Measurements from ENCODE around the gene TOX2. TPM values are rescaled to one million over a fixed set of nuclear protein-coding genes. Genes with fewer than 3 reads are reported as not detected.

Gene TOX2
- total RNA-seq, 2 donors from 2014 or later: 8.8 to 52.8 TPM

DNA sequence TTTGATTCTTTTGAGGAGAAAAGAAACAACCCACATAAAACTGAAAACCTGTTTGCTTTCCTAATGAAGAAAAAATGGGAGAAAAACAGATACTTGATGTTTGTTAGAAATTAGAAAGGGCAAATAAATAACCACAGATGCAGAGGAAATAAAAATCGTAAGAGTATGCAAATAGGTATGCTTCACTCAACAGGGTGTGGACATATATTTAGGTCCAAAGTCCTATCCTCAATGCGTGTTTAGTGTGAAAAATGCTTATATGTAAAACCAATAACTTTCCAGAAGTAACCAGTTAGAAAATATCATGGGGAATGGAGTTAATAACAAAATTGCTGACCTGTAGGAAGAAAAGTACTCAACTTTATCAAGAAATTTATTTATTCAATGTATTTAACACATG is 135.7 kb downstream of the TOX2 start:
- Histone ChIP-seq H3K4me1 (replicated peaks) (no peaks in the 10 kb centered on the region), H3K36me3 (no peaks in the 10 kb centered on the region), H3K27me3 (replicated peaks; ENCODE audit: insufficient read depth) (no peaks in the 10 kb centered on the region), H3K27ac (no peak overlapping the region), H3K4me3 (no peak overlapping the region), H3K9me3 (no peaks in the 10 kb centered on the region)
- WGBS: 83% methylated on average over 2 of the region's 2 CpGs
- intact Hi-C loops (cut with DNase I): no loop called here
- TF ChIP-seq, protein P1, sequence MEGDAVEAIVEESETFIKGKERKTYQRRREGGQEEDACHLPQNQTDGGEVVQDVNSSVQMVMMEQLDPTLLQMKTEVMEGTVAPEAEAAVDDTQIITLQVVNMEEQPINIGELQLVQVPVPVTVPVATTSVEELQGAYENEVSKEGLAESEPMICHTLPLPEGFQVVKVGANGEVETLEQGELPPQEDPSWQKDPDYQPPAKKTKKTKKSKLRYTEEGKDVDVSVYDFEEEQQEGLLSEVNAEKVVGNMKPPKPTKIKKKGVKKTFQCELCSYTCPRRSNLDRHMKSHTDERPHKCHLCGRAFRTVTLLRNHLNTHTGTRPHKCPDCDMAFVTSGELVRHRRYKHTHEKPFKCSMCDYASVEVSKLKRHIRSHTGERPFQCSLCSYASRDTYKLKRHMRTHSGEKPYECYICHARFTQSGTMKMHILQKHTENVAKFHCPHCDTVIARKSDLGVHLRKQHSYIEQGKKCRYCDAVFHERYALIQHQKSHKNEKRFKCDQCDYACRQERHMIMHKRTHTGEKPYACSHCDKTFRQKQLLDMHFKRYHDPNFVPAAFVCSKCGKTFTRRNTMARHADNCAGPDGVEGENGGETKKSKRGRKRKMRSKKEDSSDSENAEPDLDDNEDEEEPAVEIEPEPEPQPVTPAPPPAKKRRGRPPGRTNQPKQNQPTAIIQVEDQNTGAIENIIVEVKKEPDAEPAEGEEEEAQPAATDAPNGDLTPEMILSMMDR (IDR thresholded peaks at IDR 0.05): no peak
- TF ChIP-seq POLR2AphosphoS5 (IDR thresholded peaks at IDR 0.05): no peak
- no peak for TF ChIP-seq POLR2A (IDR thresholded peaks at IDR 0.05)
- DNase-seq (ENCODE audit: low spot score): no peak

DNA sequence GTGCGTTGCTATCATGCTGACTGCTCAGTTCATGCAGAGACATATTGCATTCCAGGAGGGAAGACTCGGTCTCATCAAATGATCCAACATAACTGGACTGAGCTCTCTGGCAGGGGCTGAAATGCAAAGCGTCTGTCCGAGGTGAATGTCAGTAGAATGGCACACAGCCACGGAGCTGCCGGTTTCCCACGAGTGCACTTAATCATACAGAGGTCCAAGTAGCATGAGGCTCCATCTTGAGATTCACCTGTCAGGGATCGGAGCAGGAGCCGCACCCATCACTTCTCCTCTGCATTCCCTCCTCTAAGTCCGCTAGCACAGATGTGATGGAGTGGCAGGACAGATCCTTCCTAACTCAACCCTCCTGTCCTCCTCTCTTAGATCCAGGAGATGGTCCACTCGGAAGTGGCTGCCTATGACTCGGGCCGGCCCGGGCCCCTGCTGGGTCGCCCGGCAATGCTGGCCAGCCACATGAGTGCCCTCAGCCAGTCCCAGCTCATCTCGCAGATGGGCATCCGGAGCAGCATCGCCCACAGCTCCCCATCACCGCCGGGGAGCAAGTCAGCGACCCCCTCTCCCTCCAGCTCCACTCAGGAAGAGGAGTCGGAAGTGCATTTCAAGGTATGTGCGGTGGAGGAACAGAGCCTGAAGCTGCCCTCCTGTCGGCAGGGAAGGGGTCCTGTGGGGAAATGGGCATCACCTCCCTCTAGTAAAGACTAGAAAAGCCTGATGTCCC is 136.4 kb downstream of the TOX2 start:
- H3K27me3 ChIP-seq (replicated peaks; ENCODE audit: insufficient read depth): no peaks in the 10 kb centered on the region
- H3K9me3 ChIP-seq: no peaks in the 10 kb centered on the region
- H3K4me3 ChIP-seq: no peak overlapping the region
- intact Hi-C loops (cut with DNase I): no loop called here
- H3K36me3 ChIP-seq: no peaks in the 10 kb centered on the region
- no peaks in the 10 kb centered on the region for H3K4me1 ChIP-seq (replicated peaks)
- DNase-seq (ENCODE audit: low spot score): no peak
- WGBS: 84% methylated on average over 21 of the region's 25 CpGs
- TF ChIP-seq POLR2A (IDR thresholded peaks at IDR 0.05): no peak
- no peak overlapping the region for H3K27ac ChIP-seq

DNA sequence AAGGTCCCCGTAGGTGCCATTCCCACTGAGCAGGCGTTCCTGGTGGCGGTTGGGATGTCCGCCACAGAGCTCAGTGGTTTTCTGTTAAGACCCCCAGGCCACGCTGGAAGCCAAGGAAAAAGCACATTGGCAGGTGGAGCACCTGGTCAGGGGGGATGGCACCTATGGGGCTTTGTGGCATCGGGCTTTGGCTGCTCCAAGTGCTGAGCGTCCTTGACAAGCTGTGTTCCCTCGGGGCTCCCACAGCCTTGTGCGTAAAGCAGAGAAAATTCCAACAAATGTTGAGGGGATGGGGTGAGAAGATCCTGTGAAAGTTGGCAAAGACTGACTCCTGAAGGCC is 137.0 kb downstream of the TOX2 start:
- Histone ChIP-seq H3K4me1 (replicated peaks) (no peaks in the 10 kb centered on the region), H3K27me3 (replicated peaks; ENCODE audit: insufficient read depth) (no peaks in the 10 kb centered on the region), H3K27ac (no peak overlapping the region), H3K9me3 (no peaks in the 10 kb centered on the region), H3K4me3 (no peak overlapping the region), H3K36me3 (no peaks in the 10 kb centered on the region)
- no peak for TF ChIP-seq POLR2A (IDR thresholded peaks at IDR 0.05)
- TF ChIP-seq, protein P1 (IDR thresholded peaks at IDR 0.05): no peak
- TF ChIP-seq POLR2AphosphoS5 (IDR thresholded peaks at IDR 0.05): no peak
- intact Hi-C loops (cut with DNase I): no loop called here
- 93% methylated on average over 9 of the region's 9 CpGs for WGBS
- DNase-seq (ENCODE audit: low spot score): no peak

DNA sequence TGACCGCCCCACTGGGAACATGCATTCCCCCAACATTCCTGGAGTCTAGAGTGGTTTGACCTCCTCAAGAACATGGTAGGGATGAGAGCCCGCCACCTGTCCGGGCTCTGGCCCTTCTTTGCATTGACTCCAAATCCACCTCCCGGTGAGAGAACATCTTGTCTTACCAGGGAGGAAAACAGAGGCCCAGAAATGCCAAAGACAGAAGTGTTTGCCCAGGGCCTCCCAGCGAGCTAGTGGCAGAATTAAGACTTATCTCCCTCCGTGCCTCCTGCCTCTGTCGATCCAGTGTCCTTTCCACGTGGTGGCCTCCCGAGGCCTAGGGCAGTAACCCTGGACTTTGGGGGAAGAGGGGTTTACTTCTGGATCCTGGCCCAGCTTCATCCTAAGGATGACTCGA is 137.5 kb downstream of the TOX2 start:
- no peak for DNase-seq (ENCODE audit: low spot score)
- no peaks in the 10 kb centered on the region for H3K27me3 ChIP-seq (replicated peaks; ENCODE audit: insufficient read depth)
- H3K4me1 ChIP-seq (replicated peaks): no peaks in the 10 kb centered on the region
- TF ChIP-seq POLR2A (IDR thresholded peaks at IDR 0.05) (no peak), POLR2AphosphoS5 (IDR thresholded peaks at IDR 0.05) (no peak)
- TF ChIP-seq, protein P1 (IDR thresholded peaks at IDR 0.05): no peak
- intact Hi-C loops (cut with DNase I): no loop called here
- H3K27ac ChIP-seq: no peak overlapping the region
- no peak overlapping the region for H3K4me3 ChIP-seq
- no peaks in the 10 kb centered on the region for H3K9me3 ChIP-seq
- WGBS: 80% methylated on average over 10 of the region's 10 CpGs
- no peaks in the 10 kb centered on the region for H3K36me3 ChIP-seq

- DNase-seq (ENCODE audit: low spot score): no peak
- intact Hi-C loops (cut with DNase I): no loop called here
These were observed 138.4 kb downstream of the TOX2 start for GRCh38 chr20:44053046-44053445.

More at GRCh38 chr20:44053046-44053445, 138.4 kb downstream of the TOX2 start:
- WGBS: 100% methylated on average over 4 of the region's 4 CpGs
- Histone ChIP-seq H3K27me3 (replicated peaks; ENCODE audit: insufficient read depth) (no peaks in the 10 kb centered on the region), H3K9me3 (no peaks in the 10 kb centered on the region), H3K27ac (no peak overlapping the region), H3K4me3 (no peak overlapping the region), H3K4me1 (replicated peaks) (no peaks in the 10 kb centered on the region), H3K36me3 (no peaks in the 10 kb centered on the region)
- TF ChIP-seq POLR2A (IDR thresholded peaks at IDR 0.05) (no peak), POLR2AphosphoS5 (IDR thresholded peaks at IDR 0.05) (no peak)
- TF ChIP-seq, protein P1 (IDR thresholded peaks at IDR 0.05): no peak

Data from prostate gland (tissue), 2 donors.